Measurements from ENCODE around the gene ZBTB12. TPM values are rescaled to one million over a fixed set of nuclear protein-coding genes. Genes with fewer than 3 reads are reported as not detected.
A peak's percentile ranks its signal among the peaks of the same experiment; 100 is the strongest.

ZBTB12 gene
- total and polyA plus RNA-seq, 2 of the 4 experiments (the other 2 are of a cell fraction), result 2.0 to 8.5 TPM

DNA sequence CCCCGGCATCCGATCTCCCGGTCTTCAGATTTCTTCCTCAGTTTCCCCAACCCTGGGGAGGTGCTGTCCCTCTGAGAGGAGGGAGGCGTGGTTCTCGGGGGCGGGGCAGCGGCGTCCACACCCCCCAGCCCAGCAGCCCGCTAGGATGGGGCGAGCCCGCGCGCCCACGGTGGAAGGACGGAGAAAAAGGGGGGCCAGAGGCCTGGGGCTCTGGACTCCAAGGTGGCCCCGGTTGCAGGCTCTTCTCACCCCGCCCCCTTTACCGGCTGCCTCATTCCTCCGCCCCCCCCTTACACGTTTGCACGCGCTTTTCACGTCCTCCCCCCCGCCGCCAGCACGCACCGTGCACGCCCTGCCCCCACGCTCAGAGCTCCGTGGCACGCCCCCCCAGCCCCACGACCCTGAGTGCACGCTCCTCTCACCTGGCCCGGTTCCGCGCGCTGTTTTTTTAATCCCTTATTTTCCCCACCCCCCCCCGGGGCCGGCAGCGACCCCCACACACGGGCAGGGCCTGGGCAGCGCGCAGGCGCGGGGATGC is 402 bp downstream of the ZBTB12 start:
- Histone ChIP-seq H3K4ac (ENCODE audit: low read depth, low read length) (peak overlapping the region; percentile 53), H2BK120ac (ENCODE audit: low read depth, low read length) (no peak overlapping the region), H3K4me2 (ENCODE audit: low read depth, low read length) (peak overlapping the region; percentile 79), H3K56ac (ENCODE audit: extremely low read depth, insufficient read depth, low read length) (0 out of 2 replicates have a peak overlapping the region, but pooled peaks have one; percentile 2), H3K14ac (replicated peaks; ENCODE audit: low read depth, low read length) (no peak overlapping the region; the same call in 1 of the 2 replicates), H2AFZ (replicated peaks; ENCODE audit: low read length, poor library complexity) (peak overlapping the region; percentile 90), H2AK5ac (ENCODE audit: low read depth, low read length) (peak overlapping the region; percentile 71; the same call in 1 of the 2 replicates), H3K4me1 (ENCODE audit: control insufficient read depth, insufficient read depth, low read length) (peaks cover 10% of the 10 kb centered on the region), H3K18ac (ENCODE audit: low read depth, low read length) (peak overlapping the region; percentile 17; the same call in 1 of the 2 replicates), H4K91ac (ENCODE audit: insufficient read depth, low read depth, low read length) (peak overlapping the region; percentile 66; the same call in 1 of the 2 replicates), H3K27ac (ENCODE audit: insufficient read depth, low read length) (peak overlapping the region; percentile 64), H3K9me1 (ENCODE audit: insufficient read depth, low read length) (peaks cover 8% of the 10 kb centered on the region; the same call in 1 of the 2 replicates), H3K23ac (ENCODE audit: low read depth, low read length) (no peak overlapping the region), H2BK15ac (ENCODE audit: low read depth, low read length) (no peak overlapping the region), H3K9me3 (ENCODE audit: control insufficient read depth, insufficient read depth, low read length) (no peaks in the 10 kb centered on the region), H3K9ac (ENCODE audit: low read depth, low read length) (peak overlapping the region; percentile 54), H3K27me3 (ENCODE audit: control insufficient read depth, insufficient read depth, low read length) (no peaks in the 10 kb centered on the region), H3K36me3 (ENCODE audit: control insufficient read depth, insufficient read depth, low read length) (0 out of 2 replicates have a peak, but pooled peaks cover 3% of the 10 kb centered on the region), H3K4me3 (ENCODE audit: insufficient read depth, low read depth, low read length) (peak overlapping the region; percentile 58), H4K8ac (ENCODE audit: low read depth in 2 of 2, low read length in 2 of 2) (peak overlapping the region; percentile 82 to 85; a peak in 2 of 4 replicates), H4K20me1 (ENCODE audit: insufficient read depth, low read length) (peaks cover 3% of the 10 kb centered on the region), H4K5ac (ENCODE audit: low read depth, low read length) (no peak overlapping the region), H3K79me1 (ENCODE audit: low read depth in 1 of 2, low read length in 2 of 2) (peaks cover 15 to 41% of the 10 kb centered on the region in 2 experiments; a peak in 3 of 4 replicates), H2BK5ac (ENCODE audit: low read depth, low read length, poor library complexity, severe bottlenecking) (peak overlapping the region; percentile 45), H2BK20ac (ENCODE audit: low read depth, low read length) (no peak overlapping the region), H2AK9ac (replicated peaks; ENCODE audit: low read depth, low read length, poor library complexity) (peak overlapping the region; percentile 75)
- TF ChIP-seq USF2 (IDR thresholded peaks at IDR 0.05; ENCODE audit: low read depth, low read length) (no peak), RFX5 (IDR thresholded peaks at IDR 0.05; ENCODE audit: low read depth, low read length) (no peak), MAZ (IDR thresholded peaks at IDR 0.05; ENCODE audit: borderline replicate concordance, low read depth, low read length) (peak; percentile 24; the same call in 1 of the 2 replicates), SMC3 (IDR thresholded peaks at IDR 0.05; ENCODE audit: low read depth, low read length) (no peak), POLR2A (IDR thresholded peaks at IDR 0.05; ENCODE audit: low read depth, low read length) (no peak), MXI1 (IDR thresholded peaks at IDR 0.05; ENCODE audit: borderline replicate concordance, low read depth, low read length) (peak; percentile 29; the same call in 1 of the 2 replicates), MAFK (IDR thresholded peaks at IDR 0.05; ENCODE audit: low read depth, low read length) (no peak), ELK1 (IDR thresholded peaks at IDR 0.05; ENCODE audit: borderline replicate concordance, low read depth, low read length) (no peak)
- DNase-seq (peak; percentile 41), ATAC-seq (ENCODE audit: low read depth) (peak; percentile 38)
- dilution Hi-C loops (cut with HindIII; ENCODE audit: low sequenced_read_pairs, unreplicated experiment) (no loop called here), intact Hi-C loops (cut with micrococcal nuclease) (loop anchor here (5.0 kb wide), 1 partner anchor 251 kb away; the partner anchor contains the start of genes PPT2 and PRRT1), in situ Hi-C loops (cut with MboI; ENCODE audit: low sequenced_read_pairs) (no loop called here)
- BruUV-seq (replicated peaks), result no TSS peak
- ChIA-PET POLR2A (ENCODE audit: unreplicated experiment) (interaction anchor here (0.6 to 1.3 kb wide), 3 partner anchors 70 to 494 kb away, joined by 3 to 7 read pairs (median 3); no protein-coding TSS in a partner anchor), CTCF (no interaction called here)
- WGBS, 2 experiments (ENCODE audit: extremely low coverage in 2 of 2, insufficient read length in 1 of 2), result no CpG with 5 or more reads among the region's 45 CpGs

All from IMR-90 (cell line).